HG02610 (cell line): ENCODE results near the gene GNAQ.
"Not testable (repeated sequence)": the region's sequence is repeated elsewhere in the genome, so short reads cannot be mapped to it uniquely, and the experiment has no call there.

Experiments
- ATAC-seq: cut with Tn5 transposase; IDR thresholded peaks from one replicate; pipeline ENCODE4 v1.9.1; 2021; ENCODE audit warnings: mild to moderate bottlenecking, moderate library complexity; ENCODE audit not compliant: unreplicated experiment

Gene GNAQ

DNA sequence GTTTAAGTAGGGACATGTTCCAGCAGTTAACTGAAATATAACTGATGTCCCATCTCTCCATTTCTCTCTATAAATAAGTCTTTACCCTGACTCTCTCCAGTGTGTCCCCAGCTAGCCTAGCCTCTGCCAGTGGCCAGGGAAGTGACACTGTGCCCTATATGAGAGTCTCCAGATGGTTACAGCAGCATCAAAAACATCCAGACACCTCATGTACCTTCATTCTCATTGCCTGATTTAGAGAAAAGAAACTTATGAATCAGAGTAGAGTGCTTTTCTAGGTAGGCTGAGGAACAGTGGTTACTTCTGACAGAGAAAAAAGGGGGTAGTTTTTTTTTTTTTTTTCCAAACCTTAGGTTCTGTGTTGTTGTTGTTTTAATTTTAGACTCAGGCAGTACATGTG is 148.5 kb downstream of the GNAQ start:
- ATAC-seq: no peak

DNA sequence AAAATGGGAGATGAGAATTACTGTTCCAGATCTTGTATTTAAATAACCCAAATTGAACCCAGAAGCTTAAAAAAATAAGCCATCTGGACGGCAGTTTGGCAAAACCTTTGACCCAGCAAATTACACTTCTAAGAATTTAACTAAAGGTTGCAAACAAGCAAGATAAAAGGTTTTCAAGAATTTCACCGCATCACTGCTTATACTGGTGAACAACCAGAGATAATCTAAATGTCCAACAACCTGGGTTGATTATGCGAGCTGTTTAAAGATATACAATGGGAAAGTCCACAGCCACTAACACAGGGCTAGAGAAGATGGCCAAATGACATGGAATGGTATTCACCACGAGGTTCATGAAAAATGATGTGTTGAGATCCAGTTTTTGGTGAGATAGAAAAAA is 149.3 kb downstream of the GNAQ start:
- no peak for ATAC-seq

DNA sequence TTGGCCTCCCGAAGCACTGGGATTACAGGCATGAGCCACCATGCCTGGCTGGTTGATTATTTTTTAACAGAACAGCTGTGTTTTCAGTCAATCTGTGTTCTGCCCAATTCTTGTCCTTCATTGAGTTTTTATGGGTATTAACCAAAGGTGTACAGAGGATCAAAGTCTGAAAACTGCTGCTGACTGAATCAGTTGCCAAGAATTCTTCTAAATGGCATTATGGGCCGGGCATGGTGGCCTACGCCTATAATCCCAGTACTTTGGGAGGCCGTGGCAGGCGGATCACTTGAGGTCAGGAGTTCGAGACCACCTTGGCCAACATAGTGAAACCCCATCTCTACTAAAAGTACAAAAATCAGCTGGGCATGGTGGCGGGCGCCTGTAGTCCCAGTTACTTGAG is 150.0 kb downstream of the GNAQ start:
- not testable (repeated sequence) for ATAC-seq

DNA sequence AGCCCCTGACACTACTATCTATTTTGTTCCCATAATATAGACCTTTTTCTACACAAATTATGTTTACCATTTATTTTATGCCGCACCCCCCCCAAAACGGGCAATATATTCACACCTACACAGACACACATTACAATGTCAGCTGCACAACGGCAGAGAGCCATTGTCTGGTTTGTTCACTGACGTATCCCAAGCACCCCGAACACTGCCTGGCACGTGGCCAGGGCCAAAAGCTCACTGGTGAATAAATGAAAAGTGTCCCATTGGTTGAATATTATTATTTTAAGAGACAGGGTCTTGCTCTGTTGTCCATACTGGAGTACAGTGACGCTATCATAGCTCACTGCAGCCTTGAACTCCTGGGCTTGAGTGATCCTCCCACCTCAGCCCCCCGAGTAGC is 150.5 kb downstream of the GNAQ start:
- no peak for ATAC-seq

DNA sequence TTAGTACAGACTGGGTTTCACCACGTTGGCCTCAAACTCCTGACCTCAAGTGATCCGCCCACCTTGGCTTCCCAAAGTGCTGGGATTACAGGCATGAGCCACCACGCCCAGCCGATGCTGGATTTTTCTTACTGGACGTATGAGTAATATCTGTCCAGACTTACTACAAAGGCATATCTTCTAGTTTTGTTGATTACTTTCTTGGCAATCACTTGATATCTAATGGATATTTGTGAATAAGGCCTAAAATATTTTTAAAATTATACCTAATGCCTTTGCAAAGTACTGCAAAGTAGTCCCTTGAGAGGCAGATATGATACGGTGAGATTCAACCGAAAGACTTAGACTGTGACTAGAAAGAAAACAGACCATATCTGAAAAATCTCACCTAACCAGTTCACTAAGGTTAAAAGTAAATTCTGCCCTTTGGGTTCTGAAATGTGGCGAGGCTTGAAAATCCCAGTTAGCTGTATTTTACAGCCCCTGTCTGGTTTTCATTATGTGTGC is 152.1 kb downstream of the GNAQ start:
- no peak for ATAC-seq

DNA sequence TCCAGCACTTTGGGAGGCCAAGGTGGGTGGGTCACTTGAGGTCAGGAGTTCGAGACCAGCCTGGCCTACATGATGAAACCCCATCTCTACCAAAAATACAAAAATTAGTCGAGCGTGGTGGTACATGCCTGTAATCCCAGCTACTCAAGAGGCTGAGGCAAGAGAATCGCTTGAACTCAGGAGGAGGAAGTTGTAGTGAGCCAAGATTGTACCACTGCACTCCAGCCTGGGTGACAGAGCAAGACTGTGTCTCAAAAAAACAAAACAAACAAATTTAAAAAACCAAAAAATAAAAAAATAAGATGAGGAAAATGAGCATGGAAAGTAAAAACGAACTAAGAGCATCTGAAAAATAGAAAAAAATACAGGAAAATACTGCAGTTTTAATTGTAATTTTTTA is 152.8 kb downstream of the GNAQ start:
- not testable (repeated sequence) for ATAC-seq

DNA sequence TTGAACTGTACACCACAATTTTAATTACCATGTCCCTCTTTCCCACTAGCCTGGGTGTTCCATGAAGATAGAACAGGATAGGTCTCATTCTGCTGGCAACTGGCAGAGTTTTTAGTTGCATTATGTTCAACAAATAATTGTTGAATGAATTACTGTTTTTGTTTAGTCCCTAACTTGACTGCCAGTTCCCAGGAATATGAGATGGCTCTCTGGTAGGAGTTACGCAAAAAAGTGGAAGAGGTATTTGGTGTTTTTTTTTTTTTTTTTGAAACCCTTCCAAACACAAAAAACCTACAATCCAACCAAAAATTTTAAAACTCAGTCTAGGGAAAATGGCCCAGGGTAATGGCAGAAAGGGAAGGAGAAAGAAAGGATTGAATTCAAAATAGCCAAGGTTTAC is 153.6 kb downstream of the GNAQ start:
- no peak for ATAC-seq

DNA sequence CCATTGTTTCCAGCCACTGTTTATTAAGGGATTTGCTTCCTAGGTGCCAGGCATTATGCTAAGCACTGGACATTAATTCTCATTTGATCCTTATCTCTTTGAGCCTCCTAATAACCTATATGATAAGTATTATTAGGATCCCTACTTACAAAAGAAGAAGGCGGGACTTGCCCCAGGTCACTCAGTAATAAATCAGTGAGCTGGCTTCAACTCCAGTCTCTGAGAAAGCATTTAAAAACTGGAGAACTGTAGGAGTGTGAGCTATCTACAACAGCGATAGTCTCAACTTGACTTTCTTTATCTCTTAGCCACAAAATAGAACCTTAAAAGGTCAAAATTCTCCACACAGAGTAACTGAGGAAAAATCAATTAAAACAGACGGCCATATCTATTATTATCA is 155.0 kb downstream of the GNAQ start:
- no peak for ATAC-seq

DNA sequence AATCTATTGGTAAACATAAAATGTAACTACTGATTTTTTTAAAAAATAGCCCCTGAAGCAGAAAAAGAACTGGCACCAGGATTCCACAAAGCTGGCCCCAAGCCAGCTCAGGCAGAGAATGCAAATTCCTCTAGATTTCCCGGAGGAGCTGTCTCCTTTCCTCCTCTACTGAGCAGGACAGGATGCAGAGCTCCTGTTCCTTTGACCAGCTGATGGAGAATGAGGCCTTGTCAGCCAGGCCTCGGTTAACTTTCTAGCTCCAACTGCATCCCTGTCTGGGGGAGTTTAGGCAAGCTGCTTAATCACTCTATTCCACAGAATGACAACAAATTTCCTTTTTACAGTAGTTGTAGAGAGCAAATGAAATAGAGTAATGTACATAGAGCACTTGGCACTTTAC is 155.5 kb downstream of the GNAQ start:
- no peak for ATAC-seq

DNA sequence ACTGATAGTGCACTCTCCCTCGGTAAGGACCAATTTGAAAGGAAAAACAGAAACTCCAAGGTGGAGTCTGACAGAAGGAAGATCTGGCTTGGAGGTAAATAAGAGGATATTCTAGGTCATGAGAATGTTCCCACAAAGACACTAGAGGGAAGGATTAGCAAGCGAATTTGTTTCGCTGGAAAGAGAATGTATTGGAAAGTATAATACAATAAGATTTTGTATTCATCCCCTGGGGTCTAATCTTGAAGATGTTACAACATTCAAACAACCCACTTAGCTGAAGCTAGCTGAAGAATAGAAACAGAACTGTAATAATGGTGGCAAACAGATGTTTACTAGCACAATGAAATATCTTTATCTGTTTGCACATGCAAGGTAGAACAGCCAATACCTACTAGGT is 158.7 kb downstream of the GNAQ start:
- ATAC-seq: no peak

DNA sequence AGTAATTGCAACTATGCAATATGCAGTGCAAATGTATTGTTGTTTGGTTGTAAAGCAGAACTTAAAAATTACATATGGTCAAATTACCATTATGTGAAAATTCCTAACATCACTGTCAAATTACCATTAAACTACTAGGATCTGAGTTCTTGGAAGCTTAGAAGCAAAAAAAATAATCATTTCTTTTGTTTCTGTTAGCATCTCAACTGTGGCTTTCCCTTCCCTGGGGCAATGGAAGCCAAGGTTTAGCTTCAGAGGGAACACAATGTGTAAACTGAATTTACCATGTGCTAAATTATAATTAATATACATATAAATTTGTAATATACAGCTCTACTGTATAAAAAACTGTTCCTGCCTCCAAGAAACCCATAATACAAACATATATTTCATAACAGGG is 159.4 kb downstream of the GNAQ start:
- no peak for ATAC-seq

DNA sequence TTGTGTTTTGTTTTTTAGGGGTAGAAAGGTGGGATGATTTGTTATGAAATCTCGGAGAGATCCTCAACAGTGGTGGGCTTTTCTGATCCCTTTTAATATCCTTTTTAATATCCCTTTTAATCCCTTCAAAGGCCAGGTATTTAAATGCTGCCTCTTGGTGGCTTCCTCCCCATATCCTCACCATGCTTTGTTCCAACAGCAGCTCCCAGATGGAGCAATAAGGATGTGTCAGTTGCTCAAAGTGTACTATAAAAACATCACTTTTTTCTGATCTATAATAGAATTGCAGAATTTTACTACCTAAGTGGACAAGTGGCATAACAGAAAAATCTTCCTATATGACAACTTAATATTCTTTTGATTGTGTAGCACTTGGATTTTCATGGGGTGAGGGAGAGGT is 160.1 kb downstream of the GNAQ start:
- ATAC-seq: no peak

DNA sequence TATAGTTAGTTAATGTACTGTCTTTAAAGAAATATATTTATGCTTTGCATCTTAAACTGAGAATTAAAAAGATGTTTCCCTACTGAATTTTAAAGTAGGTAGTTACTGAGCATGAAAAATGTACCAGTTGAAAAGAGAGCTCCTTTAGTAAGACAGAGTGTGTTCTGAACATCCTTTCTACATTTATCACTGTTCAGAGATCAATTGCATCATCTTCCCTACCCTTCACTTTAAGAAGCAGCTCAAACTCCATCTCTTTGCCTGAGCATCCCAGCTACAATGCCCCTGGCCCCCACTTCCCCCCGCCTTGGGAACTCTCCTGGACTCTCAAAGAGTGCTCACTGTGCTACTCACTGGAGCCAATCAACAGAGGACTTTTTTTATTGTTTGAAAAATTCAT is 164.7 kb downstream of the GNAQ start:
- ATAC-seq: no peak

DNA sequence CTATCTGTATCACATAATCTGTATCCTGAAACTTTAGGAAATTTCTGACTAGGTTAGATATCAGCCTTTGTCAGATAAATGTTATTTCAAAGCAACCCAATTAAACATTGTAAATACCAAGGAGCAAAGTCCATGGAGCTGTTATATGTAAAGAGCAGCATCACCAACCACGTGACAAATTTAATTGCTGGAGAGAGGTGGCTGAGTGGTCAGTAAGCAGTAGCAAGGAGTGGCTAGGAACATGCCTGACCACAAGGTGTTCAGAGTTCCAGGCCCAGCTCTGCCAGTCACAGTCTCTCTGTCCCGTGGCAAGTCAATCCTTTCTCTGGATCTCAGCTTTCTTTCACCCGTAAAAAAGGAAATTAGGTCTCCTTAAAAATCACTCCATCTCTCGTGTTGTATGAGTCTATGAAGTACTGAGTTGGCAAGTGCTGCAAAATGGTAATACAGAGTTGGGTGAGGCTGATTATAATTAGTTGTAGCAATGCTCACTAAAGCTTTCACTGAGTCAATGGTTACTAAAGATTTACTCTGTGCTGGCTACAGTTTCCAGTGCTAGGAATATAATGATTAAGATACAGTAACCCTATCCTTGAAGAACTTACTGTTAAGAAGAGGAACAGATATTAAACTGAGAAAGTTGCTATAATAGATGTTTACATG is 166.1 kb downstream of the GNAQ start:
- no peak for ATAC-seq

DNA sequence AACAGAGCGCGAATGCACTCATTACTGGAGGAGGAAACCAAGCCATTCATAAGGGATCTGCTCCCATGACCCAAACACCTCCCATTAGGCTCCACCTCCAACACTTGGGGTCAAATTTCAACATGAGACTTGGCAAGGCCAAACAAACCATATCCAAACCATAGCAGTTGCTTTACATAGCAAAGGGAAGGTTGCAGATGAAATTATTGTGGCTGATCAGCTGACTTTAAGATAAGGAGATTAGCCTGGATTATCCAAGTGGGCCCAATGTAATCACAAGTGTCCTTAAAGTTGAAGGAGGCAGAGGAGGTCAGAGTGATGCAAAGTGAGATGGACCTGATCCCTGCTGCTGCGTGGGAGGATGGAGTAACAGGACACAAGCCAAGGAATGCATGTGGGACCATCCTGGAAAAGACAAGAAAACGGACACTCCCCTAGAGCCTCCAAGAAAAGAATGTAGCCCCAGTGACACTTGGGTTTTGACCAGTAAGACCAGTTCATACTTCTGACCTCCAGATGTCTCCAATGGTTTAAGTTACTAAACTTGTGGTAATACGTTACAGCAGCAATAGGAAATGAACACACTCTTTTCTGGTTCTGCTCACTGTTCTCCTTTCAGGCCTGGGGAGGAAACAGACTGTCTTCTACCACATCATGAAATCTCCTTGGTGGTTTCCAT is 167.3 kb downstream of the GNAQ start:
- ATAC-seq: no peak

DNA sequence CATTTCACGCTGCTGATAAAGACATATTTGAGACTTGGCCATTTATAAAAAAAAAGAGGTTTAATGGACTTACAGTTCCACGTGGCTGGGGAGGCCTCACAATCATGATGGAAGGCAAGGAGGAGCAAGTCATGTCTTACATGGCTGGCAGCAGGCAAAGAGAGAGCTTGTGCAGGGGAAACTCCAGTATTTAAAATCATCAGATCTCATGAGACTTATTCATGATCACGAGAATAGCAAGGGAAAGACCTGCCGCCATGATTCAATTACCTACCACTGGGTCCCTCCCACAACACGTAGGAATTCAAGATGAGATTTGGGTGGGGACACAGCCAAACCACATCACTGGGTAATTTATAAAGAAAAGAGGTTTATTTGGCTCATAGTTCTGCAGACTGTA is 168.0 kb downstream of the GNAQ start:
- ATAC-seq: not testable (repeated sequence)

DNA sequence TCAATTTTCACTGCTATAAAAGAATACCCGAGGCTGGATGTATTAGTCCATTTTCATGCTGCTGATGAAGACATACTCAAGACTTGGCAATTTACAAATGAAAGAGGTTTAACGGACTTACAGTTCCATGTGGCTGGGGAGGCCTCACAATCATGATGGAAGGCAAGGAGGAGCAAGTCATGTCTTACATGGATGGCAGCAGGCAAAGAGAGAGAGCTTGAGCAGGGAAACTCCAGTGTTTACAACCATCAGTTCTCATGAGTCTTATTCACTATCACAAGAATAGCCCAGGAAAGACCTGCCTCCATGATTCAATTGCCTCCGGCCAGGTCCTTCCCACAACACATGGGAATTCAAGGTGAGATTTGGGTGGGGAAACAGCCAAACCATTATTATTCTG is 170.7 kb downstream of the GNAQ start:
- not testable (repeated sequence) for ATAC-seq

DNA sequence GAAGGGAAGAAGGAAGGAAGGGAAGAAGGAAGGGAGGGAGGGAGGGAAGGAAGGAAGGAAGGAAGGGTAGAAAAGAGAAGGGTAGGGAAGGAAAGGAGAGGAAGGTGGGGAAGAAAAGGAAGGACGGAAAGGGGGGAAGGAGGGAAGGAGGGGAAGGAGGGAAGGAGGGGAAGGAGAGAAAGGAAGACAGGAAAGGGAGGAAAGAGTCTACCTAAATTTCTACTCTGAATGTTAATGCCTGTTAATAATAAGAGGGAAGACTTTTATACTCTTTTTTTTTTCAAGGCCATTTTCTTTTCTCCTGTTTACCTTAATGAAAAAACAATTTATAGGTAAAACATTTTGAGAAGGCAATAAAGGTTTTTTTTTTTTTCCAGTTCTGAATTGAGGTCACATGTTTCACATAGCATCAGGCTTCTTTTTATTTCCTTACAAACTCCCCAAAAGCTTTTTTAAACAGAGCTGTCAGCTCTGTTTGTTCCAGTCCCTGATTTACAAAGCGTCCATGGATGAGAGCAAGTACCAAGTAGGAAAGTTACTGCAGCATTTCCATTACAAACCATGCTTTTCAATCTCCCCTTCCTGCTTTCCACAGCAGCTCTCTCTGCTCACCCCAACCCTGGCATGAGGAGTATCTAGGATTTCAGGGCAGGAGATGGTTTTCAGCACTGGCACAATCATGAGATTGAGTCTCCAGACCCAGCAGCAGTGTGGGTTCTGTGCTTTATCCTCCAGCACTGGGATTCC is 173.9 kb downstream of the GNAQ start:
- ATAC-seq: no peak

DNA sequence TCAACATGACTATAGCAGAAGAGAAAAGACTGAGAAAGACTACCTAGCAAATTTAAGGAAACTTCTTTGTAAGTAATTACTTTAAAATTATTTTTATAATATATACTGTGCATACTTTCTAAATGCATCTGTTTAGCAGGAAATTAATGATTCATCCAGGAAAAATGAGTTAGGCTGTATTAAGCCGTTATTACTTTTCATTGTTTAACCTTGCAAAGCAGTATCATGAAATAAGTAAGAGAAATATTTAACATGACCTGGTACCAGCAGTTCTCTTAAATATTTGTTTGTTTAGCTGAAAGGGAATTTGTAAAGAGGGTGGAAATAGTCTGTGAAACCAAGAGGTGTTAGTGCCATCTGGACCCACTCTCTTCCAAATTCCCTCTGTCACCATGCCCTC is 175.0 kb downstream of the GNAQ start:
- no peak for ATAC-seq

DNA sequence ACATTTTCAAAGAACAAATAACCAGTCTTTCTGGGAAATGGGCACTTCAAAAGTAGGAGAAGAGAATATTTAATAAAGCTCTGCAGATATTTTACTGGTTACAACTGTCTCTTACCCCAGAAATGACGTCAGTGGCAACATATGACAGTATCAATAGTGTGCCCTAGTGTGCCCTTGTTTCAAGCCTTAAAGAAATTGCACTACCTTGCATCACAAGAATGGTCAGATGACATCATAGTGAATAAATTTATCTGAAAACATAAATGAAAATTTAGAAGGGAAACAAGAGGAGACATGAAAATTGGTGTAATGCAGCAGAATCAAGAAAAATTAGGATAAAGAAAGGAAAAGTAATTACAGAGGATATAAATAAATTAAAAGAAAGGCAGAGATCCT is 176.7 kb downstream of the GNAQ start:
- ATAC-seq: no peak

DNA sequence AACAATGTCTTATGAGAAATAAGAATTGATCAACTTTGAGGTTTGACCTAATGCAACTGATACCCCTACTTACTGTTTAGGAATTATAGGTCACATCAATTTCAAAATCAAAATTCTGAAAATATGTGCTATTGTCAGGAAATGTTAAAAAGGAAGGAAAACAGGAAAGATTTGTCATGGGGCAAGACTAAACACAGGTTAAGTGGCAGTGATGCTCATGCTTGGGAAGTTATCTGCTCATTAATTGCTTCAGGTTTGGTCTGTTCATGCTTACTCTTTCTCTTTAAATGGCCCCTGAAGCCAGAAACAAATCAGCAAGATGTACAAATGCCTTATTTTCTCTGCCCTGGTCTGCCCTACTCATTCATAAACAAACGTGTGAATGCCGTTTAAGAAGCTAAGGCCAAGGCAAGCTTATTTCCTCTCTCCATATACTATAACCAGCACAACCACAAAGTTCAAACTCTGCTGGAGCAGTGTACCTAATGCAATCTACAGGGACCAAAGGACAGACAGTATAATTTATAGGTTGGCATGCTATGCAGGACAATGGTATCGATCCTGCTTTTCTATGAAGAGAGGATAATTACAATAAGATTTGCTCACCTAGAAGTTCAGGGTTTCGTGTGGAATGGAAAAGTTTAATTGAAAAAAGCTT is 177.2 kb downstream of the GNAQ start:
- no peak for ATAC-seq

DNA sequence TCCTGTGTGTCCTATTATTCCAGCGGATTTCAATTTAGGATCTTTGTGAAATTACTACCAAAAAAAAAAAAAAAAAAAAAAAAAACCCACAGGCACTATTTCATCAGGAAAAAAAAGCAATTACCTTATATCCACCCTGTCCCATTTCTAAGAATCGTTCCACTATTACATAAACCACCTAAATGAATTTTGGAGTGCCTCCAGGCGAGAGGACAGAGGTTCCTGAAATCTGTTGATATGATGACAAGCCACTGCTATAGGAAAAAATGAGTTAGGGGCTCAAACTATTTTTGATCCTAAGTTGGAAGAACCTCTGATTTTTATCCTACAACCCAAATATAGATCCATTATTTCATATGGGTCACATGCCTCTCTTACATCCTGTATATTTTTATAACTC is 177.9 kb downstream of the GNAQ start:
- no peak for ATAC-seq
